SK-N-MC (cell line): Measurements from ENCODE around the gene XRCC4.

Experiments
- FOXP2 ChIP-seq: optimal IDR thresholded peaks from 2 replicates; pipeline ENCODE3; 2011; ENCODE audit warnings: mild to moderate bottlenecking, moderate library complexity; ENCODE audit not compliant: insufficient read depth; ENCODE audit errors: extremely low read length, control extremely low read depth
- POLR2AphosphoS5 ChIP-seq: IDR thresholded peaks from 2 replicates; pipeline ENCODE4 v1.6.1; 2012; ENCODE audit warnings: mild to moderate bottlenecking, low read depth, low read length, borderline replicate concordance

DNA sequence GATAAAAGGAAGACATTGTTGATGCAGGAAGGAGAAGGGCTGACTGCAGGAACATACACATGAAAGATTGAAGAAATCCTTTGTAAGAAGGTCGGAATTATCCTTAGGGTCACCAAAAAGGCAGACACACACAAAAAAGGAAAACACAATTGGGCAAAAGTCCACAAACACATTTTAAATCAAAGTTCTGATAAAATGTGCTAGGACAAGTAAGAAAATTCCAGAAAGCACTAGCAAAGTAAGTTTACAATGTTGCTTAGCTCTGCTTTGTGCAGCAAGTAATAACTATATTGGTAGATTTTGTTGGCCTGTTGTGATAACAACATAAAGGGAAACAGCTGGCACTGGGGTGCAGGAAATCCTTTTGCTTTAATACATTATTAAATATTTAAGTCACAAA lies 294.4 kb downstream of the XRCC4 start:
- no peak for TF ChIP-seq FOXP2
- no peak for TF ChIP-seq POLR2AphosphoS5
